Daoy (cell line): ENCODE measurements around the gene CDK1. TPM values are rescaled to one million over a fixed set of nuclear protein-coding genes. Genes with fewer than 3 reads are reported as not detected.
"Not testable (repeated sequence)": the region's sequence is repeated elsewhere in the genome, so short reads cannot be mapped to it uniquely, and the experiment has no call there.

Experiments
- DNase-seq: peaks from one replicate; pipeline ENCODE4 v3.0.0-alpha.2; 2015; ENCODE audit warnings: low read depth
- total RNA-seq: library from RNA; depleted of rRNA; stranded (reverse); fragments of >200 nt; shearing (Covaris generic); gene quantifications from 2 replicates; pipeline ENCODE4 v1.2.3, GENCODE V29; 2014; rRNA removed

Gene CDK1
- total RNA-seq, 1 experiment from 2014 or later = 173 TPM

- peak; percentile 65 for DNase-seq
These were observed 38.5 kb downstream of the CDK1 start for GRCh38 chr10:60816628-60817397.

GRCh38 chr10:60817398-60817805 lies 39.1 kb downstream of the CDK1 start:
- no peak for DNase-seq

- DNase-seq = peak; percentile 66
These were observed 40.0 kb downstream of the CDK1 start for GRCh38 chr10:60818134-60818770.

- no peak for DNase-seq
These were observed 41.0 kb downstream of the CDK1 start for GRCh38 chr10:60819271-60819670.

GRCh38 chr10:60820093-60820754 lies 41.9 kb downstream of the CDK1 start:
- peak; percentile 31 for DNase-seq

- no peak for DNase-seq
These were observed 43.4 kb downstream of the CDK1 start for GRCh38 chr10:60821656-60822055.

GRCh38 chr10:60822809-60823208 lies 44.5 kb downstream of the CDK1 start:
- DNase-seq = no peak

- DNase-seq = no peak
These were observed 45.0 kb downstream of the CDK1 start for GRCh38 chr10:60823324-60823723.

GRCh38 chr10:60825520-60825919 lies 47.2 kb downstream of the CDK1 start:
- DNase-seq = no peak

GRCh38 chr10:60827791-60828488 lies 49.7 kb downstream of the CDK1 start:
- peak; percentile 56 for DNase-seq

GRCh38 chr10:60828489-60828852 lies 50.2 kb downstream of the CDK1 start:
- peak; percentile 24 for DNase-seq

- DNase-seq = not testable (repeated sequence)
These were observed 53.9 kb downstream of the CDK1 start for GRCh38 chr10:60832136-60832535.

GRCh38 chr10:60834401-60834800 lies 56.1 kb downstream of the CDK1 start:
- DNase-seq = no peak

GRCh38 chr10:60835049-60835448 lies 56.8 kb downstream of the CDK1 start:
- DNase-seq = no peak

- not testable (repeated sequence) for DNase-seq
These were observed 62.9 kb downstream of the CDK1 start for GRCh38 chr10:60841227-60841626.

GRCh38 chr10:60842694-60843093 lies 64.4 kb downstream of the CDK1 start:
- DNase-seq = no peak

Other genes with a start within 250 kb of the CDK1 start
- gene RHOBTB1, start 165.7 kb downstream of the CDK1 start, total RNA-seq = 4.2 and 5.6 TPM in 2 replicates